NOMO-1 (cell line): Measurements from ENCODE around the gene C10orf62.
"Not testable (repeated sequence)": the region's sequence is repeated elsewhere in the genome, so short reads cannot be mapped to it uniquely, and the experiment has no call there.

Experiments used
- DNase-seq, 2 experiments: peaks; one replicate each; lab custom pipeline; 2025; ENCODE audit not compliant: unreplicated experiment in 2 of 2; lab: John Stamatoyannopoulos, UW

Gene C10orf62

GRCh38 chr10:97589479-97589878, at the start of gene C10orf62:
C10orf62 (plus strand) TSS chr10:97589721; CDS start chr10:97589898, 177 bp downstream.
- no peak for DNase-seq

DNA sequence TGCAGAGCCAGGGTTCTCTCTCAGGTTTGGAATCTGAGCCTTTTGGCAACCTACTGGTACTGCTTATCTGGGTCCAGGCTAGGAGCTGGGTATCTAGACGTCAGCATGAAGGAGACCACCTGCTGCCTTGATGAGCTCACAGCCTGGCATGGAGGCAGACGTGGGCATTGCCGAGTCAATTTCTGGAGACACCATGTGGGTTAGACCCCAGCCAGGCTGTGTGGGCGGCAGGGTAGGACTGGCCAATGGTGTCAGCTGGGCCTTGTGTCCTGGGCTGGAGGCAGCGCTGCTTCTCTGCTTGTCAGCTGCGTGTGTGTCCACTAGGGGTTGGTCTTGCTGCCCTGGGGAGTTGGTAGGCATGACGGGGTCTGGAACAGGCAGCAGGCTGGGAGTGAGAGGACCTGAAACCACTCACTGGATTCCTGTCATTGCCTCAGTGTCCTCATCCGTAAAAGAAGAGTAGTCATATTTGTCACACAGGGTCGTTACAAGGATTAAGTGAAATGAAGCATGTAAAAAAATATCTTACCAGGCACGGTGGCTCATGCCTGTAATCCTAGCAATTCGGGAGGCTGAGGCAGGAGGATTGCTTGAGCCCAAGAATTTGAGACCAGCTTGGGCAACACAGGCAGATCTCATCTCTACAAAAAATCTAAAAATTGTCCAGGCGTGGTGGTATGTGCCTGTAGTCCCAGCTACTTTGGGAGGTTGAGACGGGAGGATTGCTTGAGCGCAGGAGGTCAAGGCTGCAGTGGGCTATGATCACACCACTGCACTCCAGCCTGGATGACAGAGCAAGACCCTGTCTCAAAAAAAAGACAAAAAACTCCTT, 48.6 kb upstream of the C10orf62 start:
- no peak for DNase-seq

DNA sequence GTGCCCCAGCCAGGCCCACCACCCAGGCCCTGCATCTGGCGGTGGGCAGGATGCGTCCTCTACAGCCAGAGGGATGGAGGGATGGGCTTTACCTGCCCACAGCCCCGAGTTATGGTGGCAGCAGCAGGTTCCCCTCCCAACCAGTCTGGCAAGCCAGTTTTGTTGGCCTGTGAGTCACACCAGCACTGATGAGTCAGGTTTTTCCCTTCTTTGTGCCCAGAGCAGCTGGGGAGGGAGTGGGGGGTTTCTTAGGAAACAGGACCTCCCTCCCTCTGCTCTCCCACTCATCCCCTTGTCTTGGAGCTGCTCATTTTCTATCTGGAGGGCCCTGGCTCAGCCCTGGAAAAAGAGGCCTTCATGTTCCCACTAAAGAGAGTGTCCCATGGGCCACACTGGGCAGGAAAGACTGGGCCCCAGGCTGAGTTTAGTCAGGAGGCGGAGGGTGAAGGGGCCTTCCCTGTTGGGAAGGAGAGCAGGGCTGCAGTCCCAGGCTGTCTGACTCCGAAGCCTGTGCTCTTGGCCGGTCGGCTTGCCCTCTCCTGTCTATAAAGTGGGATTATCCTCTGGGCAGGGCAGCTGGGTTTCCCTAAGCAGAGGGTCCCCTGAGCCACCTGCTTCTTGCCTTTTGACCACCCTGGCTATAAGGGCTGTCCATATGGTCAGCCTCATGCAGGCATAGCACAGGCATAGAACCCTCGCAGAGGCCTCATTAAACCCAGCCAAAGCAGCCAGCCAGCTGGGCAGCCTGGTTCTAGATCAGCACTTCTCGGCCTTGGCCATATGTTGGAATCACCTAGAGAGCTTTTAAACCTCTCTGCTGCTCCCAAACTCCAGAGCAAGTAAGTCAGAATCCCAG, 47.1 kb upstream of the C10orf62 start:
- DNase-seq, result peak in 1 of 2 experiments; percentile 17

- peak; percentile 51 to 59 for DNase-seq
Measured at GRCh38 chr10:97543025-97543546, 46.4 kb upstream of the C10orf62 start.

DNA sequence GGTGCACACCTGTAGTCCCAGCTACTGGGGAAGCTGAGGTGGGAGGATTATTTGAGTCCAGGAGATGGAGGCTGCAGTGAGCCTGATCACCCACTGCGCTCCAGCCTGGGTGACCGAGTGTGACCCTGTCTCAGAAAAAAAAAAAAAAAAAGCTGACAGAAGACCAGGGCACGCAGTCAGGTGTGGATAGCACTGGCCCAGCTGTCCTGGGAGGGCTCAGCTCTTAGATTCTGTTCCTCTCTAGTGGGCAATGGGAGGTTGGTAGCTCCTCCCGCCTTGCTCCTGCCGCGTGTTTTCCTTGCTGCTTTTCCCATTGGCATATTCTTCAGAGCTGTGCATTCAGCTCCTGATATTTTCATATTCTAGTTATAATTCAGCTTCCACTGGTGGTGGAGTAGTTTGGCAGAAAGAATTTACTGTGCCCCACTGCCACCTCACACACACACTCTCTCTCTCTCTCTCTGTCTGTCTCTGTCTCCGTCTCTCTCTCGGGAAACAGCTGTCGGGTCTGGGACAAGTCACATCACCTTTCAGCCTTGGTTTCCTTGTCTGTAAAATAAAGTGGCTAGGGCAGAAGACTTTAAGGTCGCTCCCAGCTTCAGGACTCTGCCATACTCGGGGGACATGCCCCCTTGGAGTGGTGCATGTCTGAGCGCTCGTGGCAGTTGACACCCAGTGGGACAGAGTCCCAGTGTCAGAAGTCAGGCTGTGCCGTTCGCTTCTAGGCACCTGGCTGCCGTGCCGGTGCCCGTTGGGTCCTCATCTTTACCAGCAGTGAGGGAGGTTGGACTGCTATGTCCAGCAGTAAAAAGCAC, 42.9 kb upstream of the C10orf62 start:
- DNase-seq, result no peak

- DNase-seq, result no peak
Measured at GRCh38 chr10:97547271-97547600, 42.3 kb upstream of the C10orf62 start.

DNA sequence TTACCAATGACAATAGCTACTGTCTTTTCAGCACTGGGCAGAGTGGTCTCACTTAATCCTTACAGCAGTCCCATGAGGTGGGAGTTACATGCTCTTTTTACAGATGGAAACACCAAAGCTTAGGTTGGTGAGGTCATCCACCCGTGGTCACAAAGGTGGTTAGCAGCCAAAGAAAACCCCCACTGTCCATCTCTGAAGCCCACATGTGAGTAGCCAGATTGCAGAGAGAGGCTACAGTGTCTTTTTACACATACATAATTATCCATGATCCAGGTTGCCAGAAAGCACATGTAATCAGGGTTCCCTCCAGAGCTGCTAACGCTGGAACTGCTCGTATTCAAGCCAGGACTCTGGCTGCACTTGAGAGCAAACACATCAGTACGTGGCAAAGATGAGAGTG, 41.6 kb upstream of the C10orf62 start:
- DNase-seq, result no peak

GRCh38 chr10:97548828-97549455, 40.6 kb upstream of the C10orf62 start:
- DNase-seq, result no peak

DNA sequence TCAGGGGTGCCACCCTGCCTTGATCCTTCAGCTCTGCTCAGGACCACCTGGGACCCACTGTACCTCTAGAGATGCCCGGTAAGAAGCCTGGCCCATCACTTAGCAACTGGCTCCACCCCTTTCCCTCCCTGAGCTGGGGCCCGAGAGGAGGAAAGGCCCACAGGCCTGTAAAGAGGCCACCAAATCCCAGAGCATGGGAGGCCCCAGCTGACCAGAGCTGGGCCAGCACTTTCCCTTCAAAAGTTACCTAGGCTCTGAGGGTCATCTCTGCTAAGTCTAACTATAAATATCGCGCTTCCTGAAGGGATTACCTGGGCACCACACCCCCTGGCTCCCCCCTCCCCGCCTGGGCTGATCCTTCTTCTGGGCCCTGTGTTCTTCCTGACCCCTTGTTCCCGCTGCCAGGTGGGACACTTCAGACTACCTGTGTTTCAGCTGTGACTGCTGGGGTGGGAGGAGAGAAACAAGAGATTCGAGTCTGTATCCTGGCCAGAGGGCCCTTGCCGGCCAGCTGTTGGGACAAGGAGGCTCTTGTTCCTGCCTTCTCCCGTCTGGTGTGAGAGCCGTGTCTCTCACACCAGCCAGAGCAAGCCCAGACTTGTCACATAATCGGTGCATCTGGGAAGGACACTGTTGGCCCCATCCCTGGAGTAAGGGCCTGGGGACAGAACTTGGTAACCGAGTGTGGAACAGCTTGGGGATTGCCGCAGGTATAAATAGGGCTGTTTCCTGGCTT, 39.8 kb upstream of the C10orf62 start:
- no peak for DNase-seq

- no peak for DNase-seq
Measured at GRCh38 chr10:97550336-97551149, 39.0 kb upstream of the C10orf62 start.

GRCh38 chr10:97551271-97551670, 38.2 kb upstream of the C10orf62 start:
- DNase-seq, result no peak

GRCh38 chr10:97553575-97554031, 35.9 kb upstream of the C10orf62 start:
- DNase-seq, result peak; percentile 37 to 38

DNA sequence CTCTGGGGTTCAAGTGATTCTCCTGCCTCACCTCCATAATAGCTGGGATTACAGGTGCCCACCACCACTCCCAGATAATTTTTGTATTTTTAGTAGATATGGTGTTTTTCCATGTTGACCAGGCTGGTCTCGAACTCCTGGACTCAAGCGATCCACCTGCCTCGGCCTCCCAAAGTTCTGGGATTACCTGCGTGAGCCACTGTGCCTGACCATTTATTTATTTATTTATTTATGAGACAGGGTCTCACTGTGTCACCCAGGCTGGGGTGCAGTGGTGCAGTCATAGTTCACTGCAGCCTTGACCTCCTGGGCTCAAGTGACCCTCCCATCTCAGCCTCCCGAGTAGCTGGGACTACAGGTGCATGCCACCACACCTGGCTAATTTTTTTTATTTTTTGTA, 35.2 kb upstream of the C10orf62 start:
- not testable (repeated sequence) for DNase-seq

DNA sequence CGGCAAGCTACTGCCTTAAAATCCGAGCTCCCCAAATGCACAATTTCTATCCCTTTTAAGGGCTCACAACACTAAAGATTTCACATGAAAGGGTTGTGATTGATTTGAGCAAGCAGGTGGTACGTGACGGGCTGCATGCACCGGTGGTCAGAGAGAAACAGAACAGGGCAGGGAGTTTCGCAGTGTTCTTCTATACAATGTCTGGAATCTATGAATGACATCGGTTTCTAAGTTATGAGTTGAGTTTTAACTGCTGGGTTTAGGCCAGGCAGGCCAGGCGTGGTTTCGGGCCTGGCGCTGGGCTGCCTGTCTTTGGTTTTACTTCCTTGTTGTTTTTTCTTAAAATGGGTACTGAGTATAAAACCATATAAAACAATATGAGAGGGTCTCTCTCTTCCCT, 34.0 kb upstream of the C10orf62 start:
- DNase-seq, result not testable (repeated sequence)

DNA sequence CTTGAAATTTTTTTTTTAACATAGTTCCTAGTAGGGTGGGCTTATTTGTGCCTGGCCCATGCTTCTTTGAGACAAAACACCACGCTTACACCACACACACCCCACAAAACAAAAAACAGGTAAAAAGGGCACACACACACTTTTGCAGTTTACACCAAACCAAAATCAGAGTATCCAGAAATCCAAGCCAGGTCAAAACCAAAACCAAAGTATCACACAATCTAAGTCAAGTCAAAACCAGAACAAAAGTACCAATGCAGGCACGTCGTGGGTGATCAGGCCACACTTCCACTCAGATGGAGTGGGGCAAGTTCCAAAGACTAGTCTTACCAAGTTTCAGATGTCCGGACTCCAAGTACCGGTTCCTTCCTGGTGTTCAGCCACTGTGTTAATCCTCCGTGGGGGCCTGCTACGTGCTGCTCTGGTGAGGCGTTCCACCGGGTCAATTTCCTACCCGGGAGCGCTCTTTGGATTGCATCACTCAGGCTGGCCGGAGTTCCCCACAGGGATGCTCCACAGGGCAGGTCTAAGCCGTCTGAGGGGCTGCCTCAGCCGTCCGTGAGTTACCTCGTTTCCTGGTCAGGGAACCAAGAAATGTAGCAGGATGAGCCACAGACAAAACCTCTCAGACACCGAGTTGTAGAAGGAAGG, 28.7 kb upstream of the C10orf62 start:
- not testable (repeated sequence) for DNase-seq

DNA sequence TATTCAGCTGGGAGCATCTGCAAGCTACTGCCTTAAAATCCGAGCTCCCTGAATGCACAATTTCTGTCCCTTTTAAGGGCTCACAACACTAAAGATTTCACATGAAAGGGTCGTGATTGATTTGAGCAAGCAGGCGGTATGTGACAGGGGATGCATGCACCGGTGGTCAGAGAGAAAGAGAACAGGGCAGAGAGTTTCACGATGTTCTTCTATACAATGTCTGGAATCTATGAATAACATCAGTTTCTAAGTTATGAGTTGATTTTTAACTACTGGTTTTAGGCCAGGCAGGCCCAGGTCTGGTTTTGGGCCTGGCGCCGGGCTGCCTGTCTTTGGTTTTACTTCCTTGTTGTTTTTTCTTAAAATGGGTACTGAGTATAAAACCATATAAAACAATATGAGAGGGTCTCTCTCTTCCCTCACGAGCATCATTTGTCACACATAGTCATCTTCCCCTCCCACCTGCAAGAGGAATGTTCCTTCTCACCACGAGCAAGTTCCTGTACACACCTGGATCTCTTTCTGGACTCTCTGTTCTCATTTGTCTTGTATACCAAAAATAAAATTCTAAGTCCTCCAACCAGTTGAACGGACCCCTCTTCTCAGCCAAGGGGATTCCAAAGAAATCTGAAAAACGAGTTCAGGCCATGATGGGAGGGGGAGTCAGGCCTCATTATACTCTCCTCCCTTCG, 28.0 kb upstream of the C10orf62 start:
- DNase-seq, result not testable (repeated sequence)

- DNase-seq, result not testable (repeated sequence)
Measured at GRCh38 chr10:97562329-97562728, 27.2 kb upstream of the C10orf62 start.

GRCh38 chr10:97563337-97563736, 26.2 kb upstream of the C10orf62 start:
- no peak for DNase-seq
